AG04450 (cell line): ENCODE measurements around the gene MMP28. TPM values are rescaled to one million over a fixed set of nuclear protein-coding genes. Genes with fewer than 3 reads are reported as not detected.

Experiments used
- CTCF ChIA-PET: fragments of 300-600, 350-600 bp; formaldehyde crosslinking; extraction: SDS; loops from one replicate; lab custom pipeline; 2022; ENCODE audit warnings: antibody characterized with exemption, inconsistent platforms; lab: Charles Lee
- POLR2A ChIA-PET: fragments of 350-600 bp; formaldehyde crosslinking; extraction: SDS; loops from one replicate; lab custom pipeline; 2021; ENCODE audit warnings: antibody characterized with exemption, inconsistent platforms; lab: Yijun Ruan, JAX
- DNase-seq: peaks from one replicate; pipeline ENCODE4 v3.0.0-alpha.2; 2011; ENCODE audit warnings: low read depth, low spot score
- H3K27ac ChIP-seq: one replicate; pipeline ENCODE4 v1.5.1; 2012; ENCODE audit warnings: low read depth, low read length, control low read depth
- H3K27me3 ChIP-seq: one replicate; pipeline ENCODE4 v1.6.0; 2012; ENCODE audit warnings: low read length; ENCODE audit not compliant: control insufficient read depth, insufficient read depth
- H3K4me3 ChIP-seq: 2 replicates; pipeline ENCODE4 v1.5.1; 2011; ENCODE audit warnings: mild to moderate bottlenecking, low read depth, low read length, control low read depth
- H3K9me3 ChIP-seq: 2 replicates; pipeline ENCODE4 v1.5.1; 2012; ENCODE audit warnings: low read length; ENCODE audit not compliant: control insufficient read depth, insufficient read depth
- CTCF ChIP-seq: IDR thresholded peaks from 2 replicates; pipeline ENCODE4 v1.5.1; 2011; ENCODE audit warnings: low read depth, low read length, control low read depth, inconsistent platforms
- polyA plus RNA-seq: library from polyadenylated mRNA; depleted of rRNA; stranded (reverse); fragments of >200 nt; gene quantifications from 2 replicates; pipeline ENCODE4 v1.2.3, GENCODE V29; 2011

MMP28 gene
- polyA plus RNA-seq, 1 experiment: 0.17 TPM

DNA sequence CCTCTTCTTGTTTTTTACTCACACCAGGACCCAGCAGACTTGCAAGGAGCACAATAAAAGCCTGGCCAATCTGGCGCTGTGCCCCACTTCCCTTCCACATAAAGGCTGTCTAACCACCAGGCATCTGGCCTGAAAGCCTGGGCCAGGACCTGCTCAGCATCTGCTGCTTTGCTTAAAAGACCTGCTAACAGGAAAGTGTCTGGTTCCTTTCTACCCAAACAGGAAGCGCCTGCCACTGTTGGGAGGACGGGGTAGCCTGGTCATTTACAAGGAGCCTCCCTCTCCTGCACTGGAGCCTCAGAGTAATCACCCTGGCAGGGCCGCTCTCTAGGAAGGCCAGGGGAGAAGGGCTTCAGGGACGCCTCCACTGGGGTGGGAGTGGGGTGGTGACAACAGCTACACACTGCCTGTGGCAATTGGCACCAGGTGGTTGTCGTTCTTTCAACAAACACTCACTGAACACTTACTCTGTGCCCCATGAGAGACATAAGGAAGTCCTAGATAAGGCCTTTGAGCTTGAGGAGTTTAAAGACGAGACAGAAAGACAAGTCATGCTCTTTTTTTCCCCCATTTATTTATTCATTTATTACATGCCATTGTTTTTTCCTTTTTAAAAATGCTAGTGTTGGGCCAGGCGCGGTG is 6.3 kb upstream of the MMP28 start:
- TF ChIP-seq CTCF: no peak
- no peak for DNase-seq
- ChIA-PET CTCF (interaction anchor here (1.2 kb wide), 1 partner anchor 38 kb away, joined by 11 read pairs; no protein-coding TSS in a partner anchor), POLR2A (no interaction called here)
- Histone ChIP-seq H3K27ac (no peak overlapping the region), H3K27me3 (peaks cover 22% of the 10 kb centered on the region), H3K4me3 (no peak overlapping the region), H3K9me3 (no peaks in the 10 kb centered on the region)

DNA sequence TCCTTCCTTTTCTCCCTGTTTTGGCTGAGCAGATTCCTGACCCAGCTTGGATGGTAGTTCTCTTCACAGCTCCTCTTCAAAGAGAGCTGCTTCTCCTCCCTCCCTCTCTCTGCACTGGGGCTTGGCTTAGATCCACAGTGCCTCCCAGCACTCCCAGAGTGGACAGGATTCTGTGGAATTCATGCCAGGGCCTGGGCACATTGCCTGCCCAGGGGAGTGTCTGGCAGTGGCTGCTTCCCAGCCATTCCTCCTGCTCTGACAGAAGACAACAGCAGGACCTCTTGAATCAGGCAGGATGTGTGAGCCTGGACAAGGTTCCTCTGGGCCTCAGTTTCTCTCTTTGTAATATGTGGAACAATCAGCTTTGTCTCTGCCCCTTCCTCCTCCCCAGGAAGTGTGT is 4.5 kb upstream of the MMP28 start:
- no peak overlapping the region for H3K4me3 ChIP-seq
- no peak for TF ChIP-seq CTCF
- ChIA-PET CTCF (interaction anchor here (0.9 to 2.8 kb wide), 4 partner anchors 9 to 186 kb away, joined by 3 to 20 read pairs (median 8); partner anchors contain the start of gene TAF15), POLR2A (interaction anchor here (0.6 kb wide), 1 partner anchor 9 kb away, joined by 3 read pairs; the partner anchor contains the start of gene TAF15)
- no peak for DNase-seq
- H3K27me3 ChIP-seq: peaks cover 35% of the 10 kb centered on the region
- H3K27ac ChIP-seq: no peak overlapping the region
- no peaks in the 10 kb centered on the region for H3K9me3 ChIP-seq

DNA sequence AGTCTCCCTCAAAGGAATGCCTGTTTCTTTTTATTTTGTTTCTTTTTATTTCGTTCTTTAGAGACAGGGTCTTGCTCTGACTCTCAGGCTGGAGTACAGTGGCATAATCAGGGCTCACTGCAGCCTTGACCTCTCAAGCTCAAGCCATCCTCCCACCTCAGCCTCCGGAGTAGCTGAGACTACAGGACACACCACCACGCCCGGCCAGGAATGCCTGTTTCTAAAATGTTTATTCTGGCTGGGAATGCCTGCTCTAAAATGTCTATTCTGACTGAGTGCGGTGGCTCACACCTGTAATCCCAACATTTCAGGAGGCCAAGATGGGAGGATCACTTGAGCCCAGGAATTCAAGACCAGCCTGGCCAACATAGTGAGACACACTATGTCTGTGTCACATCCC is 2.5 kb upstream of the MMP28 start:
- no peak for DNase-seq
- Histone ChIP-seq H3K4me3 (no peak overlapping the region), H3K9me3 (no peaks in the 10 kb centered on the region), H3K27ac (no peak overlapping the region), H3K27me3 (peaks cover 50% of the 10 kb centered on the region)
- POLR2A ChIA-PET: no interaction called here
- TF ChIP-seq CTCF: no peak
- CTCF ChIA-PET: interaction anchor here (1.1 to 2.2 kb wide), 2 partner anchors 11 to 34 kb away, joined by 3 to 15 read pairs; no protein-coding TSS in a partner anchor

DNA sequence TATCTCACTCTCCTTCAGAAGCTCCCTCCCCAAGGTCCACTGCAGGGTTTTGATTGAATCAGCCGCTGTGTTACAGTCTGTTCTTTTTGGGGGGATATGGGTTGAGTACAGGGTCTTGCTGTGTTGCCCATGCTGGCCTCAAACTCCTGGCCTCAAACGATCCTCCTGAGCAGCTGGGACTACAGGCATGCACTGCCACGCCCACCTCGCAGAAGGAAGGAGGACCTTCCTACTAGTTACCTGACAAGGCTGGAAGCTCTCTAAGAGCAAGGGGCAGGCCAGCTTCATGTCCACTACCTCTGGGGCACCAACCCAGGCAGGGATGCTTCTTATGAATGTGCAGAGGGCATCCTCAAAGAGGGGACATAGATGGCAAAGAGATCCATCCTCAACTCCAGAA is 1.9 kb upstream of the MMP28 start:
- Histone ChIP-seq H3K27ac (no peak overlapping the region), H3K27me3 (peaks cover 50% of the 10 kb centered on the region), H3K4me3 (no peak overlapping the region), H3K9me3 (no peaks in the 10 kb centered on the region)
- no peak for TF ChIP-seq CTCF
- ChIA-PET CTCF (interaction anchor here (0.5 to 2.2 kb wide), 2 partner anchors 9 to 33 kb away, joined by 6 to 15 read pairs; no protein-coding TSS in a partner anchor), POLR2A (no interaction called here)
- DNase-seq: no peak

DNA sequence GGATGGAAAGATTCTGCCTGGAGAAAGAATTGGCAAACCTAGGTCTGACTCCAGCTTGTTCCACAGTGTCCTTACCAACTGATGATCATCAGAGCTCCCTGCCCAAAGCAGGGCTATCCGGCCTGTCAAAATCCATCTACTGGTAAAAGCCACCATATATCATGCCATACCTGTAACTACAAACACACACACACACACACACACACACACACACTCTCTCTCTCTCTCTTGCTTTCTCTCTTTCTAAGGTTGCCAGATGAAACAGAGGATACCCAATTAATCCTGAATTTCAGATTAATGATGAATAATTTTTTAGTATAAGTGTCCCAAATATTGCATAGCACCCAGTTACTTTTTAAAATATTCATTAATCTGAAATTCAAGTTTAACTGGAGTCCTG is 1.5 kb upstream of the MMP28 start:
- ChIA-PET CTCF (interaction anchor here (0.5 to 2.2 kb wide), 4 partner anchors 8 to 33 kb away, joined by 4 to 15 read pairs (median 6); no protein-coding TSS in a partner anchor), POLR2A (no interaction called here)
- no peak for DNase-seq
- Histone ChIP-seq H3K27me3 (peaks cover 52% of the 10 kb centered on the region), H3K27ac (no peak overlapping the region), H3K4me3 (no peak overlapping the region), H3K9me3 (no peaks in the 10 kb centered on the region)
- TF ChIP-seq CTCF: no peak
